Retinal pigment epithelial cell (primary cell): ENCODE results near the gene AKAP6.
A peak's percentile ranks its signal among the peaks of the same experiment; 100 is the strongest.

ENCODE experiments used
- DNase-seq: peaks from one replicate; pipeline ENCODE4 v3.0.0-alpha.2; 2010; ENCODE audit warnings: low read depth
- H3K4me3 ChIP-seq: 2 replicates; pipeline ENCODE4 v1.5.1; 2011; ENCODE audit warnings: mild to moderate bottlenecking, low read length, control low read depth, moderate library complexity
- TF ChIP-seq, protein P1 (sequence below): conservative IDR thresholded peaks from 2 replicates; pipeline ENCODE4 v1.5.1; 2011; ENCODE audit warnings: low read depth, low read length, control low read depth, inconsistent platforms

Gene AKAP6

DNA sequence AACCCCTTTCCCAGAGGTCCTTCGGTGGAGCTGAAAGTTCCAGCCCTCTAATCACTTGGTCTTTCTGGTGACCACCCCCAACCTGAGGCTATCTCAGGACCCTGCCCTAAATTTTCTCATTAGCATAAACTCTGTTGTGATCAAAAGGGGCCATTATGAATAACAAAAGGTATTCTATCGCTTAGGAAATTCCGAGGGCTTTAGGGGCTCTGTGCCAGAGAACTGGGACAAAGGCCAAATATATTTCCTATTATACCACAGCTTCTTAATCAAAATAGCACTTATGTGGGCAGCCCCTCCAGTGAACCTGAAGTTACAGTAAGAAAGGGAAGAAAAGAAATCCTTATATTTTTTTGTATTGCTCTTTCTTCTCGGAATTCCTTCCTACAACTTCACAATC, 484.3 kb downstream of the AKAP6 start:
- TF ChIP-seq, protein P1, sequence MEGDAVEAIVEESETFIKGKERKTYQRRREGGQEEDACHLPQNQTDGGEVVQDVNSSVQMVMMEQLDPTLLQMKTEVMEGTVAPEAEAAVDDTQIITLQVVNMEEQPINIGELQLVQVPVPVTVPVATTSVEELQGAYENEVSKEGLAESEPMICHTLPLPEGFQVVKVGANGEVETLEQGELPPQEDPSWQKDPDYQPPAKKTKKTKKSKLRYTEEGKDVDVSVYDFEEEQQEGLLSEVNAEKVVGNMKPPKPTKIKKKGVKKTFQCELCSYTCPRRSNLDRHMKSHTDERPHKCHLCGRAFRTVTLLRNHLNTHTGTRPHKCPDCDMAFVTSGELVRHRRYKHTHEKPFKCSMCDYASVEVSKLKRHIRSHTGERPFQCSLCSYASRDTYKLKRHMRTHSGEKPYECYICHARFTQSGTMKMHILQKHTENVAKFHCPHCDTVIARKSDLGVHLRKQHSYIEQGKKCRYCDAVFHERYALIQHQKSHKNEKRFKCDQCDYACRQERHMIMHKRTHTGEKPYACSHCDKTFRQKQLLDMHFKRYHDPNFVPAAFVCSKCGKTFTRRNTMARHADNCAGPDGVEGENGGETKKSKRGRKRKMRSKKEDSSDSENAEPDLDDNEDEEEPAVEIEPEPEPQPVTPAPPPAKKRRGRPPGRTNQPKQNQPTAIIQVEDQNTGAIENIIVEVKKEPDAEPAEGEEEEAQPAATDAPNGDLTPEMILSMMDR = no peak
- peak; percentile 71 for DNase-seq

DNA sequence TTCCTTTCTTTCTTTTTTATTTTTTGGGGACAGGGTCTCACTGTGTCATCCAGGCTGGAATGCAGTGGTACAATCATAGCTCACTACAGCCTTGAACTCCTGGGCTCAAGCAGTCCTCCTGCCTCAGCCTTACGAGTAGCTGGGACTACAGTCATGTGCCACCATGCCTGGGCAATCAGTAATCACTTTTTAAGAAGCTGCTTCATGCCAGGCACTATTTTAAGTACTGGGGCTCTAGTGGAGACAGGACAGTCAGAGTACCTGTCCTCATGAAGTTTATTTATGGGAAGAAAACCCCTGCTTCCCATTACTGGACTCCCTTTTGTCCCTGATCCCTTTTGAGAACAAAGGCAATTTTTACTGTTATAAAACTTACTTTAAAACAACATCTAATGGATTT, 485.6 kb downstream of the AKAP6 start:
- TF ChIP-seq, protein P1 = no peak
- DNase-seq = no peak
- no peak overlapping the region for H3K4me3 ChIP-seq

More for the DNA sequence above, 484.3 kb downstream of the AKAP6 start:
- no peak overlapping the region for H3K4me3 ChIP-seq

DNA sequence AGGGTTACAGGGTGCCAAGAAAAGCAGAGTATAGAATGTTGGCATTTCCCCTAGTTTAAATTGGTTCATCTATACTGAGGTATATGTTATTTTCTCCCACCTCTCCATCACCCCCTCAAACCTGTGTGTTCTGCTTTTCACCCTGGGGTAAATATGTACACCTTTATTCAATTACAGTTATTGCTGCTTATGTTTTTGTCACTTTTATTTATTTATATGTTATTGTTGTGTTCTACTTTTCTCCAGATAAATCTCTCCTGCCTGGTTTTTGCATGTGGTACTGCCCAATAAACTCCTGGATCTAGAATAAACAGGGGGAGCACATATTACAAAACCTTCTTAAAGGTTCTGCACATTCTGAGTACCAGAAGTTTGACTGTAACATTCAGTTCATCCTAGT, 487.5 kb downstream of the AKAP6 start:
- no peak for DNase-seq
- TF ChIP-seq, protein P1 = no peak
- no peak overlapping the region for H3K4me3 ChIP-seq

DNA sequence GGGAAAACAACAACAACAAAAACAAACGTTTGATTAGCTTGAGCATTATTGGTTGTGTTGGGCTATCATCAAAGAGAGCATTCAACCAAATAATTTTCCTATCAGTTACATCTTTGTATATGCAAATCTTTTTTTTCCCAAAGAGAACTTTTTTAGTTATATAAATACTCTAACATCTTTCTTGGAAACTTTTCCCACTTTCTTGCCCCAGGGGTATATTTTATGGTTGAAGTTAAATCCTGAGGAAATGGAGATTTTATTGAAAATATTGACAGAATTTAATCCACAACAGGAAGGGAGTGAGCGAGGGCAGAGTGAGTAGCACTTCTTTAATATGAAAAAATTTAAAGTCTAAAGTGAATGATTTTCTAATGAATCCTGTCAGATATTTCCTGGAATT, 488.7 kb downstream of the AKAP6 start:
- TF ChIP-seq, protein P1 = no peak
- no peak overlapping the region for H3K4me3 ChIP-seq
- DNase-seq = no peak

DNA sequence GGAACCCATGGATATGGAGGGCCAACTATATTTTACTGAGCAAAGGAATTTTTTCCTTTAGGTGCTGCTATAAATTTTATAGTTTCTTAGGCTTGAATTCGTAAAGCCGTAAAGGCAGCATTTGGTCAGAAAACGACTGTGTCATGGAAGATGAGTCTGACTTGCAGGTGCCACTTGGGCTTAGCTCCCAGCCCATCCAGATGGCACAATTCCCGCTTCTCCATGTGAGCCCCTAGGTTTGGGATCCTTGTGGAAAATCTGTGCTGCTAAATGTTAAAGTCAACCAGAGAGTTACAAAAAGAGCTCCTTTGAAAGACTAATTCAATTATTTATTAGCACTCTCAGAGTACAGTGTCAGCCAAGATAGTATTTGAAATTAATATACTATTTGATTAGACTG, 489.5 kb downstream of the AKAP6 start:
- TF ChIP-seq, protein P1 = no peak
- no peak for DNase-seq
- H3K4me3 ChIP-seq = no peak overlapping the region

DNA sequence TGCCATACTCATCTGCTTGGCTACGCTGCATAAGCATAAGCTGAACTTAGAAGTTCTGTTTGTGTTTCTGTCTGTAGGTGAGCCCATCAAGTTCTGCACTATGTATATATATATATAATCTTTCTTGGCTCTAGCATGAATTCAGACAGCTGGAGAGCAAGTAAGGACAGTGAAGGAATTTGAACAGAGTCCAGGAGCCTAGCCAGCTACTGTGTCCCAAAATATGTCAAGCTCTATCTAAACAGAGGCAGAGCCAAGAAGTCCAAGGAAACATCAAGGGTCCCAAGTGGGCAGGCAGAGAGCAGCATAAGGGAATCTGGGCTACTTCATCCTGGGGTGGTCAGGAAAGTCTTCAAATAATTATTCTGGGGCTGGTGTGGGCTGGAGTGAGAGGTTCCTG, 491.1 kb downstream of the AKAP6 start:
- no peak for DNase-seq
- TF ChIP-seq, protein P1 = no peak
- H3K4me3 ChIP-seq = no peak overlapping the region

DNA sequence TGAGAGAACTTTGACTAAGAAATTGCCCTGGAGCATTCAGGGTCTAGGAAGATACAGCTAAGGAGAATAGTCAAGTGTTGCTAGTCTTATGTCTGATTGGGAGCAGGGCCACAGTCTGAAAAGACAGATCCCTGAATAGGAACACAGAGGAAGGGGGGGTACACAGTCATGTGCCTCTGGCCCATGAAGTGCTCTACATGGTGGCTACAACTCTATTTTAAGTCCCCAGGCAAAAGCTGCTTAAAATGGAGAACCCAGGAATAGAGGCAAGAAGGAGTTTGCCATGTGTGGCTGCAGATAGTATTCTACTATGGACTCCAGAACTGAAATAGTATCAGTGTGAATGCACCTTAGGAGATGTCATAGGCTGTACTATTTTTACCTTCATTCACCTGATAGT, 491.6 kb downstream of the AKAP6 start:
- TF ChIP-seq, protein P1 = no peak
- no peak overlapping the region for H3K4me3 ChIP-seq

More for the DNA sequence above, 491.6 kb downstream of the AKAP6 start:
- DNase-seq = no peak
